ENCODE results near the gene FH. TPM values are rescaled to one million over a fixed set of nuclear protein-coding genes. Genes with fewer than 3 reads are reported as not detected.

The FH gene
- polyA plus RNA-seq, 2 of the 4 experiments (the other 2 are of a cell fraction), result 98.7 to 99.8 TPM

DNA sequence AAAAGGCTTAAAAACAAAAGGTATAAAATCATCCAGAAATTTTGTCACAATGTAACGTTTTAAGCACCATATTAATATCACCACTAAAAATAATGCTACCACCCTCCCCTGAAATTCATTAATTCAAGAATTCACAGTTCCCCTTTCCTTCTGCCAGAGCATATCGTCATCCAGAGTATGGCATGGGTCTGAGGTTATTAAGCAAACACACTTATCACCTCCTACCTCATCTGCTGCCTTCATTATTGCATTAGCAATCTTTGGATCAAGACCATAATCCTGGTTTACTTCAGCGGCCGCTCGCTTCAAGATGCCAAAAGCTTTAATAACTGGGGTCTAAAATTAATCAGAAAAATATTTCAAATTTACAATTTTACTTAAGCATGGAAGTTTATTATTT is 6.2 kb downstream of the FH start:
- H3K4me1 ChIP-seq, result peaks cover 10% of the 10 kb centered on the region; the same call in 2 of the 3 replicates
- WGBS (ENCODE audit: missing lambda C conversion rate), result 93% methylated on average over 5 of the region's 5 CpGs
- no peak for ATAC-seq
- TF ChIP-seq CHD4 (IDR thresholded peaks at IDR 0.05; ENCODE audit: borderline replicate concordance), result no peak
- TF ChIP-seq POLR2AphosphoS2 (conservative IDR thresholded peaks at IDR 0.05; ENCODE audit: low read length), result no peak
- no peak for TF ChIP-seq CHD2 (IDR thresholded peaks at IDR 0.05; ENCODE audit: low read length, partially characterized antibody)
- TF ChIP-seq MAZ (IDR thresholded peaks at IDR 0.05; ENCODE audit: borderline replicate concordance, low read depth, low read length), result no peak
- no peak for TF ChIP-seq CBX8 (IDR thresholded peaks at IDR 0.05)
- TF ChIP-seq EP300 (IDR thresholded peaks at IDR 0.05), result no peak
- TF ChIP-seq ZFP36 (IDR thresholded peaks at IDR 0.05; ENCODE audit: borderline replicate concordance, partially characterized antibody), result no peak
- TF ChIP-seq RARB (CRISPR knock-in tag; IDR thresholded peaks at IDR 0.05), result no peak
- TF ChIP-seq HEYL (CRISPR knock-in tag; IDR thresholded peaks at IDR 0.05), result no peak
- no peak for TF ChIP-seq CBX2 (IDR thresholded peaks at IDR 0.05; ENCODE audit: borderline replicate concordance, low read depth)
- TF ChIP-seq JUNB (IDR thresholded peaks at IDR 0.05), result no peak
- no peak for TF ChIP-seq NFE2L2 (conservative IDR thresholded peaks at IDR 0.05; ENCODE audit: low read length)
- no peak for TF ChIP-seq RAD21 (conservative IDR thresholded peaks at IDR 0.05 in 1 of 2, IDR thresholded peaks at IDR 0.05 in 1 of 2)
- no peak for TF ChIP-seq NR3C1 (IDR thresholded peaks at IDR 0.05)
- TF ChIP-seq RCOR1 (IDR thresholded peaks at IDR 0.05; ENCODE audit: low read depth, low read length), result no peak
- no peak for TF ChIP-seq RNF2 (IDR thresholded peaks at IDR 0.05; ENCODE audit: borderline replicate concordance, low read depth)
- no peaks in the 10 kb centered on the region for H3K9me3 ChIP-seq
- FAIRE-seq, result no peak
- DNase-seq (ENCODE audit: low read depth in 1 of 2, low spot score in 1 of 2), result no peak
- CTCF ChIA-PET, result interaction anchor here (0.7 kb wide), 1 partner anchor 12 kb away, joined by 3 read pairs; no protein-coding TSS in a partner anchor
- no peak overlapping the region for H3K27ac ChIP-seq
- POLR2A ChIA-PET, result interaction anchor here (0.6 kb wide), 1 partner anchor 477 kb away, joined by 3 read pairs; no protein-coding TSS in a partner anchor
- no peak overlapping the region for H3K4me3 ChIP-seq
- H3K4me2 ChIP-seq, result no peak overlapping the region

DNA sequence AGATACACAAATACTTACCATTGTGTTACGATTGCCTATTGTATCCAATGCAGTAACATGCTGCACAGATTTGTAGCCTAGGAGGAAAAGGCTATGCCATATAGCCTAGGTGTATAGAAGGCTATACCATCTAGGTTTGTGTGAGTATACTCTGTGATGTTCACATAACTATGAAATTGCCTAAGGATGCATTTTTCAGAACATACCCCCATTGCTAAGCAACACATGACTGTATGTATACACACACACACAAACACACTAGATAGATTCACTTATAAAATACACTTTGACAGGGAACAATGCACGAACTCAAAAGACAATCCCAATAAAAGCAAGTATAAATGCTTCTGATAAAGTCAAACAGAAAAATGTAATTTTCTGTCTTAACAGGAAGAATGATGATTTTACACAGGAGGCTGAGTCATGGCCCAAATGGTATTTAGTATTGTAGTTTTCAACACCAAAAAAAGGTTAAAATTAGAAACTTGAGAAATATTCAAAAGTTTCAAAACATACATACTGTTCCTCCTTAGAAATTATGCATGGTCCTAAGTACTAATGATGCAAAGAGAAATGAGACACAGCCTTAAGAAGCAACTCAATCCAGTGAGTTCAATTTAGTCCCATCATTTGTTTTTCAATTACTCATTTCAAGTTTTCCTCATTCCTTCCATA is 12.2 kb downstream of the FH start:
- no peak overlapping the region for H3K4me3 ChIP-seq
- H3K4me1 ChIP-seq, result no peaks in the 10 kb centered on the region
- FAIRE-seq (no peak), DNase-seq (ENCODE audit: low read depth in 1 of 2, low spot score in 1 of 2) (no peak), ATAC-seq (no peak)
- POLR2A ChIA-PET, result no interaction called here
- no peak overlapping the region for H3K4me2 ChIP-seq
- no peaks in the 10 kb centered on the region for H3K9me3 ChIP-seq
- CTCF ChIA-PET, result interaction anchor here (0.9 to 1.4 kb wide), 3 partner anchors 8 to 619 kb away, joined by 3 to 4 read pairs (median 3); no protein-coding TSS in a partner anchor
- TF ChIP-seq RARB (CRISPR knock-in tag; IDR thresholded peaks at IDR 0.05) (no peak), RNF2 (IDR thresholded peaks at IDR 0.05; ENCODE audit: borderline replicate concordance, low read depth) (no peak), KDM5A (IDR thresholded peaks at IDR 0.05) (no peak), HDAC2 (IDR thresholded peaks at IDR 0.05) (no peak), ZFP36 (IDR thresholded peaks at IDR 0.05; ENCODE audit: borderline replicate concordance, partially characterized antibody) (no peak), EHF (CRISPR knock-in tag; IDR thresholded peaks at IDR 0.05) (no peak), MAFK (IDR thresholded peaks at IDR 0.05; ENCODE audit: partially characterized antibody) (no peak), NR3C1 (IDR thresholded peaks at IDR 0.05) (no peak), BHLHE40 (IDR thresholded peaks at IDR 0.05; ENCODE audit: low read depth, low read length) (no peak)
- whole genome bisulfite sequencing (ENCODE audit: missing lambda C conversion rate), result 88% methylated on average over 2 of the region's 2 CpGs
- no peak overlapping the region for H3K27ac ChIP-seq

DNA sequence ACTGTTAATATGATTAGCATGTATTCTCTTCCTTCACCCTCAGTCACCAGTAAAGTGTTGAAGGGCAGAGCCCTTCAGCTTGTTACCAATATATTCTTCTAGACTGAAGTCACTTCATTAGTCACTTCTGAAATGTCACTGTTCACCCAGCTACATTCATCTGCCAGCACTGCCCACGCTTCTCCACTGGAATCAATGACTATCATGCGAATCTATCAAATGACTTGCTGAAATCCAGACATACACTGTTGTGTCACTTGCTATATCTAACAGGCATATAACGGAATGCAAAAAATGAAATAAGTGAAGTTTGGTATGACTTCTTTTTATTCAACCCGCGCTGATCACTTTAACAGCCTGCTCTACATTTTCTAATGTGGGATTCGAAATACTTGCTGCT is 16.1 kb downstream of the FH start:
- WGBS (ENCODE audit: missing lambda C conversion rate), result 95% methylated on average over 6 of the region's 6 CpGs
- POLR2A ChIA-PET, result no interaction called here
- no peaks in the 10 kb centered on the region for H3K9me3 ChIP-seq
- CTCF ChIA-PET, result interaction anchor here (2.1 kb wide), 1 partner anchor 615 kb away, joined by 12 read pairs; no protein-coding TSS in a partner anchor
- H3K4me3 ChIP-seq, result no peak overlapping the region
- no peaks in the 10 kb centered on the region for H3K4me1 ChIP-seq
- DNase-seq (ENCODE audit: low read depth in 1 of 2, low spot score in 1 of 2), result no peak
- no peak for ATAC-seq
- H3K27ac ChIP-seq, result no peak overlapping the region
- no peak overlapping the region for H3K4me2 ChIP-seq
- FAIRE-seq, result no peak
- no peak for TF ChIP-seq HOXB5 (CRISPR knock-in tag; IDR thresholded peaks at IDR 0.05)
- TF ChIP-seq RARB (CRISPR knock-in tag; IDR thresholded peaks at IDR 0.05), result no peak
- no peak for TF ChIP-seq ZFP36 (IDR thresholded peaks at IDR 0.05; ENCODE audit: borderline replicate concordance, partially characterized antibody)
- TF ChIP-seq FOSB (CRISPR knock-in tag; IDR thresholded peaks at IDR 0.05), result no peak
- TF ChIP-seq, protein P1, sequence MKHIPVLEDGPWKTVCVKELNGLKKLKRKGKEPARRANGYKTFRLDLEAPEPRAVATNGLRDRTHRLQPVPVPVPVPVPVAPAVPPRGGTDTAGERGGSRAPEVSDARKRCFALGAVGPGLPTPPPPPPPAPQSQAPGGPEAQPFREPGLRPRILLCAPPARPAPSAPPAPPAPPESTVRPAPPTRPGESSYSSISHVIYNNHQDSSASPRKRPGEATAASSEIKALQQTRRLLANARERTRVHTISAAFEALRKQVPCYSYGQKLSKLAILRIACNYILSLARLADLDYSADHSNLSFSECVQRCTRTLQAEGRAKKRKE (CRISPR knock-in tag; IDR thresholded peaks at IDR 0.05; ENCODE audit: low read depth), result no peak
- TF ChIP-seq, protein P2, sequence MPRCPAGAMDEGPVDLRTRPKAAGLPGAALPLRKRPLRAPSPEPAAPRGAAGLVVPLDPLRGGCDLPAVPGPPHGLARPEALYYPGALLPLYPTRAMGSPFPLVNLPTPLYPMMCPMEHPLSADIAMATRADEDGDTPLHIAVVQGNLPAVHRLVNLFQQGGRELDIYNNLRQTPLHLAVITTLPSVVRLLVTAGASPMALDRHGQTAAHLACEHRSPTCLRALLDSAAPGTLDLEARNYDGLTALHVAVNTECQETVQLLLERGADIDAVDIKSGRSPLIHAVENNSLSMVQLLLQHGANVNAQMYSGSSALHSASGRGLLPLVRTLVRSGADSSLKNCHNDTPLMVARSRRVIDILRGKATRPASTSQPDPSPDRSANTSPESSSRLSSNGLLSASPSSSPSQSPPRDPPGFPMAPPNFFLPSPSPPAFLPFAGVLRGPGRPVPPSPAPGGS (IDR thresholded peaks at IDR 0.05), result no peak
- TF ChIP-seq, protein P3, sequence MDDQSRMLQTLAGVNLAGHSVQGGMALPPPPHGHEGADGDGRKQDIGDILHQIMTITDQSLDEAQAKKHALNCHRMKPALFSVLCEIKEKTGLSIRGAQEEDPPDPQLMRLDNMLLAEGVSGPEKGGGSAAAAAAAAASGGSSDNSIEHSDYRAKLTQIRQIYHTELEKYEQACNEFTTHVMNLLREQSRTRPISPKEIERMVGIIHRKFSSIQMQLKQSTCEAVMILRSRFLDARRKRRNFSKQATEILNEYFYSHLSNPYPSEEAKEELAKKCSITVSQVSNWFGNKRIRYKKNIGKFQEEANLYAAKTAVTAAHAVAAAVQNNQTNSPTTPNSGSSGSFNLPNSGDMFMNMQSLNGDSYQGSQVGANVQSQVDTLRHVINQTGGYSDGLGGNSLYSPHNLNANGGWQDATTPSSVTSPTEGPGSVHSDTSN (IDR thresholded peaks at IDR 0.05), result no peak
- TF ChIP-seq PHF8 (IDR thresholded peaks at IDR 0.05; ENCODE audit: borderline replicate concordance, low read depth), result no peak
- no peak for TF ChIP-seq EHMT2 (IDR thresholded peaks at IDR 0.05; ENCODE audit: low read depth)
- TF ChIP-seq FOSL2 (IDR thresholded peaks at IDR 0.05), result no peak
- TF ChIP-seq FOSL2 (CRISPR knock-in tag; IDR thresholded peaks at IDR 0.05), result no peak
- no peak for TF ChIP-seq KDM1A (IDR thresholded peaks at IDR 0.05; ENCODE audit: low read depth)
- no peak for TF ChIP-seq ESRRA (IDR thresholded peaks at IDR 0.05; ENCODE audit: borderline replicate concordance, low read length)
- no peak for TF ChIP-seq KDM5A (IDR thresholded peaks at IDR 0.05)
- TF ChIP-seq CEBPB (IDR thresholded peaks at IDR 0.05), result no peak
- no peak for TF ChIP-seq POLR2A (IDR thresholded peaks at IDR 0.05; ENCODE audit: low read length)
- no peak for TF ChIP-seq RNF2 (IDR thresholded peaks at IDR 0.05; ENCODE audit: borderline replicate concordance, low read depth)
- no peak for TF ChIP-seq POLR2AphosphoS2 (conservative IDR thresholded peaks at IDR 0.05; ENCODE audit: low read length)
